ENCODE data around the gene CNTNAP4.

CNTNAP4 gene

GRCh38 chr16:76579277-76579922 lies 302.2 kb downstream of the CNTNAP4 start:
- H3K9ac ChIP-seq: no peak overlapping the region
- H3K4me3 ChIP-seq (IDR thresholded peaks at IDR 0.05; ENCODE audit: insufficient read depth, low read depth, low read length): no peak overlapping the region
- H3K36me3 ChIP-seq (ENCODE audit: insufficient read depth): no peaks in the 10 kb centered on the region
- H3K79me2 ChIP-seq (ENCODE audit: insufficient read depth, low read depth): no peaks in the 10 kb centered on the region
- H3K27me3 ChIP-seq (ENCODE audit: insufficient read depth, low read depth): no peaks in the 10 kb centered on the region
- no peak overlapping the region for H3K4me2 ChIP-seq
- no peaks in the 10 kb centered on the region for H3K4me1 ChIP-seq (ENCODE audit: low read depth, poor library complexity, severe bottlenecking)
- H2AFZ ChIP-seq (ENCODE audit: low read depth): no peak overlapping the region
- no peak for TF ChIP-seq CTCF (conservative IDR thresholded peaks at IDR 0.05; ENCODE audit: low read depth, low read length)
- H3K27ac ChIP-seq: no peak overlapping the region
- no peaks in the 10 kb centered on the region for H4K20me1 ChIP-seq (ENCODE audit: insufficient read depth)

GRCh38 chr16:76583466-76583865 lies 306.3 kb downstream of the CNTNAP4 start:
- no peaks in the 10 kb centered on the region for H4K20me1 ChIP-seq (ENCODE audit: insufficient read depth)
- no peak for TF ChIP-seq CTCF (conservative IDR thresholded peaks at IDR 0.05; ENCODE audit: low read depth, low read length)
- no peak overlapping the region for H3K4me2 ChIP-seq
- no peaks in the 10 kb centered on the region for H3K36me3 ChIP-seq (ENCODE audit: insufficient read depth)
- H3K27ac ChIP-seq: no peak overlapping the region
- no peaks in the 10 kb centered on the region for H3K79me2 ChIP-seq (ENCODE audit: insufficient read depth, low read depth)
- no peak overlapping the region for H3K9ac ChIP-seq
- H3K4me1 ChIP-seq (ENCODE audit: low read depth, poor library complexity, severe bottlenecking): no peaks in the 10 kb centered on the region
- H3K27me3 ChIP-seq (ENCODE audit: insufficient read depth, low read depth): no peaks in the 10 kb centered on the region
- no peak overlapping the region for H2AFZ ChIP-seq (ENCODE audit: low read depth)
- H3K4me3 ChIP-seq (IDR thresholded peaks at IDR 0.05; ENCODE audit: insufficient read depth, low read depth, low read length): no peak overlapping the region

- Histone ChIP-seq H3K27ac (no peak overlapping the region), H3K4me2 (no peak overlapping the region)
Measured at GRCh38 chr16:76583945-76584344, 306.7 kb downstream of the CNTNAP4 start.

GRCh38 chr16:76598498-76598897 lies 321.3 kb downstream of the CNTNAP4 start:
- H3K4me2 ChIP-seq: no peak overlapping the region
- no peak overlapping the region for H3K27ac ChIP-seq
- H3K4me3 ChIP-seq (IDR thresholded peaks at IDR 0.05; ENCODE audit: insufficient read depth, low read depth, low read length): no peak overlapping the region
- no peak for TF ChIP-seq CTCF (conservative IDR thresholded peaks at IDR 0.05; ENCODE audit: low read depth, low read length)
- H3K27me3 ChIP-seq (ENCODE audit: insufficient read depth, low read depth): no peaks in the 10 kb centered on the region
- no peak overlapping the region for H3K9ac ChIP-seq
- no peaks in the 10 kb centered on the region for H3K79me2 ChIP-seq (ENCODE audit: insufficient read depth, low read depth)
- no peaks in the 10 kb centered on the region for H4K20me1 ChIP-seq (ENCODE audit: insufficient read depth)
- H2AFZ ChIP-seq (ENCODE audit: low read depth): no peak overlapping the region
- H3K36me3 ChIP-seq (ENCODE audit: insufficient read depth): no peaks in the 10 kb centered on the region
- no peaks in the 10 kb centered on the region for H3K4me1 ChIP-seq (ENCODE audit: low read depth, poor library complexity, severe bottlenecking)

More at GRCh38 chr16:76583945-76584344, 306.7 kb downstream of the CNTNAP4 start:
- H3K27me3 ChIP-seq (ENCODE audit: insufficient read depth, low read depth): no peaks in the 10 kb centered on the region
- H4K20me1 ChIP-seq (ENCODE audit: insufficient read depth): no peaks in the 10 kb centered on the region
- H2AFZ ChIP-seq (ENCODE audit: low read depth): no peak overlapping the region
- no peaks in the 10 kb centered on the region for H3K79me2 ChIP-seq (ENCODE audit: insufficient read depth, low read depth)
- no peaks in the 10 kb centered on the region for H3K4me1 ChIP-seq (ENCODE audit: low read depth, poor library complexity, severe bottlenecking)
- H3K4me3 ChIP-seq (IDR thresholded peaks at IDR 0.05; ENCODE audit: insufficient read depth, low read depth, low read length): no peak overlapping the region
- H3K36me3 ChIP-seq (ENCODE audit: insufficient read depth): no peaks in the 10 kb centered on the region
- H3K9ac ChIP-seq: no peak overlapping the region
- TF ChIP-seq CTCF (conservative IDR thresholded peaks at IDR 0.05; ENCODE audit: low read depth, low read length): no peak
